ENCODE measurements around the gene CHDH.

DNA sequence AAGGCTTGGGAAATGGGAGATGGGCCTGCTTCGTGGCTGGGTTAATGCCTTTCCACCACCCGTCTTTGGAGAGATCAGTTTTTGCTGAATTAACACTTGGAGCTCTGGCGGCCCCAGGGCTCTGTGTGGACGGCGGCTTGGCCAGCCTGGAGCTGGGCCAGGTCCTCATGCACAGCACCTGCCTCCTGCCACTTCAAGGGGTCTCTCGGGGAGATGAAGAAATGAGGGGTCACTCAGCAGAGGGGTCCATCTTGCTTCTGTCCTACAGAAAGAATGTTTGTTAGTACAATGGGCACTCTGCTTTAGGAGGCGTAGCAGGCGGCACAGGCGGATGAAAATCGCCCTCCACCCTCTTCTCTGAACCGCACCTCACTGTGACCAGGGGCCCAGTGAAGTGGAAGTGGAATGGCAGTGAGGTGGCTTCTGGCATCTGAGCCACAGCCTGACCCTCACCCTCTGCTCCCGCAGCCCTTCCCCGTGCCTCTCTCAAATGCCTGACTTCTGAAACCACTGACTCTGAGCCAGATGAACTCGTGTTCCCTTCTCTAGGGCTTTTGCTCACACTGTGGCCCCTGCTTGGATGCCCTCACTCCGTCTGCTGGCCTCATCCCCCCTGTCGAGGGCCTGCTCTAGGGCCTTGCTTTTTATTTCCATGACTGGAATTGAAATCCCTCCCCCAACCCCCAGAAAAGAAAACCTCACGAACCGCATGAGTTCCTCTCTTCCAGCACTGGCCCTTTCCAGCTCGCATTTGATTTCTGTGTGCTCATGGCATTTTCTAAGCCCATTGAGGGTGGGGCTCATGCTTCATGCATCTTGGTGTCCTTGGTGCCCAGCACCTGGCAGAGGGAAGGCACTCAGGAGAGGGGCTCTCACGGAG is 42.2 kb downstream of the CHDH start:
- TF ChIP-seq TAF1 (IDR thresholded peaks at IDR 0.05; ENCODE audit: low read depth, low read length), result no peak
- TF ChIP-seq POLR2A (IDR thresholded peaks at IDR 0.05; ENCODE audit: low read depth, low read length), result no peak

Data from GM12891 (cell line).